ENCODE data around the gene LENEP.

The LENEP gene

GRCh38 chr1:155034318-155035208 is 41.2 kb downstream of the LENEP start:
- Histone ChIP-seq H3K4me1 (no peaks in the 10 kb centered on the region), H3K36me3 (ENCODE audit: control insufficient read depth, insufficient read depth, low read length) (no peaks in the 10 kb centered on the region), H3K4me3 (ENCODE audit: low read depth, low read length) (no peak overlapping the region), H3K9ac (no peak overlapping the region), H3K27me3 (ENCODE audit: control insufficient read depth, insufficient read depth, low read length) (no peaks in the 10 kb centered on the region), H3K79me2 (no peaks in the 10 kb centered on the region), H2AFZ (no peak overlapping the region), H3K4me2 (ENCODE audit: low read length) (no peak overlapping the region), H3K9me3 (ENCODE audit: control insufficient read depth, low read length) (no peaks in the 10 kb centered on the region), H3K27ac (no peak overlapping the region)
- TF ChIP-seq CTCF (IDR thresholded peaks at IDR 0.05) = no peak

GRCh38 chr1:155035936-155036335 is 42.5 kb downstream of the LENEP start:
- H3K27me3 ChIP-seq (ENCODE audit: control insufficient read depth, insufficient read depth, low read length) = no peaks in the 10 kb centered on the region
- H3K27ac ChIP-seq = no peak overlapping the region
- no peak overlapping the region for H3K4me3 ChIP-seq (ENCODE audit: low read depth, low read length)
- no peak overlapping the region for H2AFZ ChIP-seq
- H3K4me2 ChIP-seq (ENCODE audit: low read length) = no peak overlapping the region
- no peaks in the 10 kb centered on the region for H3K9me3 ChIP-seq (ENCODE audit: control insufficient read depth, low read length)
- H3K79me2 ChIP-seq = no peaks in the 10 kb centered on the region
- no peak for TF ChIP-seq CTCF (IDR thresholded peaks at IDR 0.05)
- H3K9ac ChIP-seq = no peak overlapping the region
- no peaks in the 10 kb centered on the region for H3K4me1 ChIP-seq
- no peaks in the 10 kb centered on the region for H3K36me3 ChIP-seq (ENCODE audit: control insufficient read depth, insufficient read depth, low read length)

GRCh38 chr1:155037043-155037442 is 43.7 kb downstream of the LENEP start:
- H3K4me3 ChIP-seq (ENCODE audit: low read depth, low read length) = no peak overlapping the region
- TF ChIP-seq CTCF (IDR thresholded peaks at IDR 0.05) = no peak
- no peaks in the 10 kb centered on the region for H3K9me3 ChIP-seq (ENCODE audit: control insufficient read depth, low read length)
- H3K79me2 ChIP-seq = no peaks in the 10 kb centered on the region
- H2AFZ ChIP-seq = no peak overlapping the region
- no peak overlapping the region for H3K4me2 ChIP-seq (ENCODE audit: low read length)
- no peaks in the 10 kb centered on the region for H3K4me1 ChIP-seq
- H3K27ac ChIP-seq = no peak overlapping the region
- H3K9ac ChIP-seq = no peak overlapping the region
- H3K27me3 ChIP-seq (ENCODE audit: control insufficient read depth, insufficient read depth, low read length) = no peaks in the 10 kb centered on the region
- no peaks in the 10 kb centered on the region for H3K36me3 ChIP-seq (ENCODE audit: control insufficient read depth, insufficient read depth, low read length)

GRCh38 chr1:155037851-155038441 is 44.6 kb downstream of the LENEP start:
- H2AFZ ChIP-seq = no peak overlapping the region
- no peaks in the 10 kb centered on the region for H3K4me1 ChIP-seq
- H3K9me3 ChIP-seq (ENCODE audit: control insufficient read depth, low read length) = no peaks in the 10 kb centered on the region
- H3K4me2 ChIP-seq (ENCODE audit: low read length) = no peak overlapping the region
- no peaks in the 10 kb centered on the region for H3K79me2 ChIP-seq
- H3K4me3 ChIP-seq (ENCODE audit: low read depth, low read length) = no peak overlapping the region
- H3K27me3 ChIP-seq (ENCODE audit: control insufficient read depth, insufficient read depth, low read length) = no peaks in the 10 kb centered on the region
- TF ChIP-seq CTCF (IDR thresholded peaks at IDR 0.05) = no peak
- no peaks in the 10 kb centered on the region for H3K36me3 ChIP-seq (ENCODE audit: control insufficient read depth, insufficient read depth, low read length)
- no peak overlapping the region for H3K27ac ChIP-seq
- H3K9ac ChIP-seq = no peak overlapping the region
